Upper lobe of left lung (tissue), 6 donors: ENCODE data around the gene TMEM30A. TPM values are rescaled to one million over a fixed set of nuclear protein-coding genes. Genes with fewer than 3 reads are reported as not detected.

Source experiments
- ATAC-seq, 2 donors: fragments of 200-7000 bp; cut with Tn5 transposase; one replicate each; pipeline ENCODE4 v1.9.1; 2022; ENCODE audit warnings: mild to moderate bottlenecking in 2 of 2, moderate library complexity in 2 of 2; ENCODE audit not compliant: low FRiP score in 2 of 2
- DNase-seq, 2 donors: peaks; one replicate each; pipeline ENCODE4 v3.0.0-alpha.2; 2019 to 2020
- H3K27ac ChIP-seq, 4 donors: fragments of 200-600 bp; sonication (generic); one replicate each; pipeline ENCODE4 v1.5.1; 2016 to 2019
- H3K27me3 ChIP-seq, 4 donors: fragments of 200-600 bp; sonication (generic); one replicate each; pipeline ENCODE4 v1.5.1; 2017 to 2019
- H3K36me3 ChIP-seq, 4 donors: fragments of 200-600 bp; sonication (generic); one replicate each; pipeline ENCODE4 v1.5.1; 2016 to 2019
- H3K4me1 ChIP-seq, 4 donors: fragments of 200-600 bp; sonication (generic); one replicate each; pipeline ENCODE4 v1.5.1; 2018 to 2019
- H3K4me3 ChIP-seq, 4 donors: fragments of 200-600 bp; sonication (generic); one replicate each; pipeline ENCODE4 v1.5.1; 2017 to 2019; ENCODE audit warnings: mild to moderate bottlenecking in 2 of 4, moderate library complexity in 1 of 4
- H3K9me3 ChIP-seq, 4 donors: fragments of 200-600 bp; sonication (generic); one replicate each; pipeline ENCODE4 v1.5.1; 2018 to 2019
- CTCF ChIP-seq, 6 experiments: fragments of 450-650 bp in 4 of 6; fragments of 200-600 bp in 2 of 6; sonication (generic) in 2 of 6; IDR thresholded peaks; one replicate each; pipeline ENCODE4 v1.5.1; 2016 to 2019; ENCODE audit warnings: antibody characterized with exemption in 6 of 6
- EP300 ChIP-seq, 4 donors: sonication (generic); formaldehyde crosslinking; IDR thresholded peaks; one replicate each; pipeline ENCODE4 v1.5.1; 2017; ENCODE audit warnings: antibody characterized with exemption in 4 of 4, control low read depth in 2 of 4
- POLR2A ChIP-seq, 4 donors: fragments of 450-650 bp; IDR thresholded peaks; one replicate each; pipeline ENCODE4 v1.5.1; 2016 to 2017; ENCODE audit warnings: antibody characterized with exemption in 4 of 4, mild to moderate bottlenecking in 2 of 4
- POLR2AphosphoS5 ChIP-seq, 2 donors: sonication (generic); formaldehyde crosslinking; IDR thresholded peaks; one replicate each; pipeline ENCODE4 v1.5.1; 2017; ENCODE audit warnings: antibody characterized with exemption in 2 of 2
- WGBS, 2 donors: methylation state at CpG; one replicate each; pipeline ENCODE4 v1.1.5; 2017 to 2018; 5-methylcytosine and 5-hydroxymethylcytosine counted together
- total RNA-seq, 6 donors: library from RNA; depleted of rRNA in 4 of 6; stranded (reverse); fragments of >200 nt in 4 of 6; gene quantifications; one replicate each; pipeline versions ENCODE4 v1.1.0 to v1.2.1, GENCODE V29; 2016 to 2021
- donor health status: DM: no; HTN: no; CAD: no; lungs with moderate emphysema.
- donor health status: DM: no; HTN: yes; CAD: no; lungs with severe emphysema.

The TMEM30A gene
- total RNA-seq, 6 donors from 2014 or later, result 38.8 to 177 (median 140) TPM

GRCh38 chr6:75301537-75301936 lies 16.9 kb upstream of the TMEM30A start:
- ATAC-seq, result no peak
- Histone ChIP-seq H3K36me3 (no peaks in the 10 kb centered on the region), H3K27ac (no peak overlapping the region)

GRCh38 chr6:75301088-75301487 lies 16.5 kb upstream of the TMEM30A start:
- no peak overlapping the region for H3K27ac ChIP-seq
- H3K4me3 ChIP-seq, result no peak overlapping the region
- no peaks in the 10 kb centered on the region for H3K27me3 ChIP-seq
- H3K9me3 ChIP-seq, result no peaks in the 10 kb centered on the region
- whole genome bisulfite sequencing, 2 donors, result 95 to 99% methylated on average over 2 of the region's 2 CpGs
- H3K36me3 ChIP-seq, result no peaks in the 10 kb centered on the region
- DNase-seq (no peak), ATAC-seq (no peak)
- TF ChIP-seq POLR2AphosphoS5 (IDR thresholded peaks at IDR 0.05), result no peak
- no peak for TF ChIP-seq EP300 (IDR thresholded peaks at IDR 0.05)
- TF ChIP-seq CTCF (IDR thresholded peaks at IDR 0.05), result no peak
- no peak for TF ChIP-seq POLR2A (IDR thresholded peaks at IDR 0.05)
- H3K4me1 ChIP-seq, result peaks cover 10 to 16% (median 14%) of the 10 kb centered on the region in 4 donors

More at GRCh38 chr6:75301537-75301936, 16.9 kb upstream of the TMEM30A start:
- TF ChIP-seq EP300 (IDR thresholded peaks at IDR 0.05) (no peak), POLR2A (IDR thresholded peaks at IDR 0.05) (no peak), CTCF (IDR thresholded peaks at IDR 0.05) (no peak), POLR2AphosphoS5 (IDR thresholded peaks at IDR 0.05) (no peak)
- no peak for DNase-seq
- no peaks in the 10 kb centered on the region for H3K27me3 ChIP-seq
- H3K4me1 ChIP-seq, result peaks cover 10 to 17% (median 14%) of the 10 kb centered on the region in 4 donors
- H3K4me3 ChIP-seq, result no peak overlapping the region
- H3K9me3 ChIP-seq, result no peaks in the 10 kb centered on the region

GRCh38 chr6:75300531-75300855 lies 15.9 kb upstream of the TMEM30A start:
- H3K4me3 ChIP-seq, result no peak overlapping the region
- no peaks in the 10 kb centered on the region for H3K27me3 ChIP-seq
- no peak for DNase-seq
- H3K4me1 ChIP-seq, result peaks cover 10 to 15% (median 12%) of the 10 kb centered on the region in 4 donors
- TF ChIP-seq POLR2AphosphoS5 (IDR thresholded peaks at IDR 0.05) (no peak), CTCF (IDR thresholded peaks at IDR 0.05) (no peak), POLR2A (IDR thresholded peaks at IDR 0.05) (no peak), EP300 (IDR thresholded peaks at IDR 0.05) (no peak)
- no peaks in the 10 kb centered on the region for H3K36me3 ChIP-seq
- no peak for ATAC-seq
- WGBS, 2 donors, result 25 to 30% methylated on average over 1 of the region's 1 CpG
- no peaks in the 10 kb centered on the region for H3K9me3 ChIP-seq
- peak overlapping the region in 1 of 4 donors; percentile 21 for H3K27ac ChIP-seq

GRCh38 chr6:75299801-75300530 lies 15.4 kb upstream of the TMEM30A start:
- Histone ChIP-seq H3K4me1 (peaks cover 10 to 15% (median 12%) of the 10 kb centered on the region in 4 donors), H3K36me3 (no peaks in the 10 kb centered on the region), H3K27me3 (no peaks in the 10 kb centered on the region), H3K4me3 (no peak overlapping the region), H3K9me3 (no peaks in the 10 kb centered on the region), H3K27ac (peak overlapping the region in 2 of 4 donors; percentile 21 to 38)
- no peak for TF ChIP-seq POLR2A (IDR thresholded peaks at IDR 0.05)
- TF ChIP-seq CTCF (IDR thresholded peaks at IDR 0.05), result peak in 1 of 6 experiments; percentile 5
- DNase-seq (no peak), ATAC-seq (peak; percentile 35 to 59)
- 43 to 57% methylated on average over 2 of the region's 2 CpGs for WGBS, 2 donors
